HCT116 (cell line): ENCODE data around the gene TNN. TPM values are rescaled to one million over a fixed set of nuclear protein-coding genes. Genes with fewer than 3 reads are reported as not detected.

ENCODE experiments used
- ATAC-seq: fragments of 200-7000 bp; cut with Tn5 transposase; 2 replicates; pipeline ENCODE4 v1.9.1; 2020; ENCODE audit warnings: mild to moderate bottlenecking, moderate library complexity
- BruUV-seq: library from RNA; stranded (reverse); fragments of 400-500 nt; replicated peaks from 2 replicates; lab custom pipeline; 2021; lab: Mats Ljungman, UMichigan
- CTCF ChIA-PET: fragments of 300-600 bp; sonication (Branson Sonifier 250); formaldehyde crosslinking; loops from one replicate; lab custom pipeline; 2021; ENCODE audit warnings: antibody characterized with exemption; lab: Charles Lee
- POLR2A ChIA-PET: fragments of 300-600, 350-600 bp; sonication (Branson Sonifier 250); formaldehyde crosslinking; loops from one replicate; lab custom pipeline; 2021; ENCODE audit warnings: antibody characterized with exemption; lab: Charles Lee
- RAD21 ChIA-PET, 2 experiments: fragments of 300-600 bp; sonication (Branson Sonifier 250); formaldehyde crosslinking; loops; one replicate each; lab custom pipeline; 2023; ENCODE audit warnings: low total read pairs in 2 of 2; ENCODE audit not compliant: uncharacterized antibody in 2 of 2, unreplicated experiment in 2 of 2, low non-redundant PET in 1 of 2; lab: Charles Lee
- DNase-seq: peaks from one replicate; pipeline ENCODE4 v3.0.0-alpha.2; 2010; ENCODE audit warnings: low read depth, low spot score
- H2AFZ ChIP-seq: fragments of 200-600 bp; shearing (Covaris generic), sonication (generic); 2 replicates; pipeline ENCODE4 v1.6.1; 2017; ENCODE audit warnings: low read depth, mixed run types, mixed read lengths, antibody characterized with exemption, low read length; ENCODE audit not compliant: poor library complexity, severe bottlenecking
- H3K27ac ChIP-seq: 2 replicates; pipeline ENCODE4 v1.5.1; 2012; ENCODE audit warnings: low read depth, low read length
- H3K27me3 ChIP-seq: fragments of 200-600 bp; sonication (generic); 2 replicates; pipeline ENCODE4 v1.6.1; 2016; ENCODE audit warnings: mixed run types, low read length, mixed read lengths; ENCODE audit not compliant: insufficient read depth
- H3K36me3 ChIP-seq, 2 experiments: fragments of 200-500 bp in 1 of 2; fragments of 200-600 bp in 1 of 2; sonication (Bioruptor generic) in 1 of 2; sonication (generic) in 1 of 2; 2 replicates each; pipeline versions ENCODE4 v1.5.1 to v1.6.1; 2014 to 2016; ENCODE audit warnings: low read length in 2 of 2, inconsistent platforms in 1 of 2, mixed read lengths in 1 of 2, mixed run types in 1 of 2; ENCODE audit not compliant: insufficient read depth in 2 of 2, control insufficient read depth in 1 of 2
- H3K4me1 ChIP-seq, 2 experiments: fragments of 200-600 bp in 1 of 2; sonication (generic) in 1 of 2; 2 replicates each; pipeline versions ENCODE4 v1.5.1 to v1.6.1; 2012 to 2017; ENCODE audit warnings: low read length in 2 of 2, inconsistent platforms in 1 of 2, mild to moderate bottlenecking in 1 of 2, mixed read lengths in 1 of 2, mixed run types in 1 of 2, moderate library complexity in 1 of 2; ENCODE audit not compliant: insufficient read depth in 2 of 2, control insufficient read depth in 1 of 2
- H3K4me2 ChIP-seq: fragments of 200-600 bp; sonication (generic); 2 replicates; pipeline ENCODE4 v1.6.1; 2017; ENCODE audit warnings: mixed run types, low read length, mixed read lengths
- H3K4me3 ChIP-seq, 2 experiments: fragments of 200-600 bp in 1 of 2; sonication (generic) in 1 of 2; replicated peaks in 1 of 2; 2 replicates each; pipeline ENCODE4 v1.5.1; 2011 to 2016; ENCODE audit warnings: low read length in 2 of 2, control low read depth in 1 of 2, low read depth in 1 of 2, mild to moderate bottlenecking in 1 of 2, mixed read lengths in 1 of 2, mixed run types in 1 of 2
- H3K79me2 ChIP-seq: fragments of 200-600 bp; sonication (generic); 2 replicates; pipeline ENCODE4 v1.6.1; 2017; ENCODE audit warnings: mild to moderate bottlenecking, mixed run types, low read length, moderate library complexity, mixed read lengths; ENCODE audit not compliant: insufficient read depth
- H3K9ac ChIP-seq: fragments of 200-600 bp; sonication (generic); 2 replicates; pipeline ENCODE4 v1.6.1; 2016; ENCODE audit warnings: low read length, mixed read lengths
- H3K9me2 ChIP-seq: fragments of 200-600 bp; sonication (generic), shearing (Covaris generic); 2 replicates; pipeline ENCODE4 v1.6.1; 2017; ENCODE audit warnings: mixed run types, mild to moderate bottlenecking, moderate library complexity; ENCODE audit not compliant: insufficient read depth
- H3K9me3 ChIP-seq, 2 experiments: fragments of 200-500 bp in 1 of 2; fragments of 200-600 bp in 1 of 2; sonication (Bioruptor generic) in 1 of 2; sonication (generic) in 1 of 2; 2 replicates each; pipeline ENCODE4 v1.6.1; 2014 to 2017; ENCODE audit warnings: low read length in 2 of 2, mixed read lengths in 2 of 2, inconsistent platforms in 1 of 2, low read depth in 1 of 2, mild to moderate bottlenecking in 1 of 2, mixed run types in 1 of 2, moderate library complexity in 1 of 2; ENCODE audit not compliant: control insufficient read depth in 1 of 2, insufficient read depth in 1 of 2
- H4K20me1 ChIP-seq: fragments of 200-600 bp; sonication (generic), shearing (Covaris generic); 2 replicates; pipeline ENCODE4 v1.6.1; 2017; ENCODE audit warnings: mixed run types, mild to moderate bottlenecking, moderate library complexity; ENCODE audit not compliant: insufficient read depth
- CEBPB ChIP-seq: IDR thresholded peaks from 2 replicates; pipeline ENCODE4 v1.6.1; 2012; ENCODE audit warnings: low read depth
- EGR1 ChIP-seq: IDR thresholded peaks from 2 replicates; pipeline ENCODE4 v1.6.1; 2012; ENCODE audit warnings: low read depth
- EZH2 ChIP-seq: fragments of 200-600 bp; sonication (generic); IDR thresholded peaks from 2 replicates; pipeline ENCODE4 v1.6.1; 2017; ENCODE audit warnings: antibody characterized with exemption, mixed run types
- EZH2phosphoT487 ChIP-seq: fragments of 200-600 bp; IDR thresholded peaks from 2 replicates; pipeline ENCODE4 v1.6.1; 2018; ENCODE audit warnings: antibody characterized with exemption, borderline replicate concordance
- FOSL1 ChIP-seq: IDR thresholded peaks from 2 replicates; pipeline ENCODE4 v1.6.1; 2012; ENCODE audit warnings: low read depth
- POLR2A ChIP-seq: IDR thresholded peaks from 2 replicates; pipeline ENCODE4 v1.7.0; 2011; ENCODE audit warnings: borderline replicate concordance; ENCODE audit not compliant: insufficient read depth, insufficient read length; ENCODE audit errors: extremely low read depth
- POLR2AphosphoS5 ChIP-seq: IDR thresholded peaks from 2 replicates; pipeline ENCODE4 v1.6.1; 2011; ENCODE audit warnings: mild to moderate bottlenecking, low read depth, low read length, moderate library complexity
- RAD21 ChIP-seq: IDR thresholded peaks from 2 replicates; pipeline ENCODE4 v1.6.1; 2012; ENCODE audit warnings: low read depth, mild to moderate bottlenecking
- SP1 ChIP-seq: IDR thresholded peaks from 2 replicates; pipeline ENCODE4 v1.6.1; 2012; ENCODE audit warnings: low read depth
- SRF ChIP-seq: IDR thresholded peaks from 2 replicates; pipeline ENCODE4 v1.6.1; 2012; ENCODE audit warnings: low read depth
- TCF7L2 ChIP-seq: IDR thresholded peaks from 2 replicates; pipeline ENCODE4 v1.7.0; 2011; ENCODE audit warnings: borderline replicate concordance, inconsistent platforms; ENCODE audit not compliant: insufficient read depth, insufficient read length; ENCODE audit errors: extremely low read depth
- YY1 ChIP-seq: IDR thresholded peaks from 2 replicates; pipeline ENCODE4 v1.6.1; 2011; ENCODE audit warnings: low read length, low read depth, moderate library complexity, mild to moderate bottlenecking; ENCODE audit not compliant: insufficient replicate concordance; ENCODE audit errors: extremely low read depth
- ZFX ChIP-seq: fragments of 450-650 bp; IDR thresholded peaks from 2 replicates; pipeline ENCODE4 v1.6.1; 2017
- ZNF274 ChIP-seq: fragments of 200-500 bp; sonication (Bioruptor generic); IDR thresholded peaks from 2 replicates; pipeline ENCODE4 v1.6.1; 2014; ENCODE audit warnings: mild to moderate bottlenecking, low read depth, low read length, inconsistent platforms
- intact Hi-C: fragments of 100-400 bp; cut with micrococcal nuclease; formaldehyde crosslinking; loops from 2 replicates; pipeline ENCODE4 v1.10.0; 2022
- total RNA-seq: library from RNA; stranded (reverse); gene quantifications from one replicate; pipeline ENCODE4 v1.2.1, GENCODE V29; 2021; ENCODE audit not compliant: unreplicated experiment
- TF ChIP-seq, protein P1 (sequence below): IDR thresholded peaks from 2 replicates; pipeline ENCODE4 v1.6.1; 2011; ENCODE audit warnings: mild to moderate bottlenecking, low read length, moderate library complexity; ENCODE audit not compliant: insufficient replicate concordance; ENCODE audit errors: extremely low read depth
- TF ChIP-seq, protein P2 (sequence below): IDR thresholded peaks from 2 replicates; pipeline ENCODE4 v1.6.1; 2012
- TF ChIP-seq, protein P3 (sequence below), 3 experiments: fragments of 200-600 bp in 1 of 3; sonication (generic) in 1 of 3; IDR thresholded peaks in 2 of 3; conservative IDR thresholded peaks in 1 of 3; 2 replicates each; pipeline ENCODE4 v1.5.1; 2012 to 2017; ENCODE audit warnings: low read depth in 2 of 3, low read length in 2 of 3, antibody characterized with exemption in 1 of 3, borderline replicate concordance in 1 of 3, control low read depth in 1 of 3, mild to moderate bottlenecking in 1 of 3, mixed read lengths in 1 of 3, mixed run types in 1 of 3, moderate library complexity in 1 of 3; ENCODE audit not compliant: insufficient read depth in 1 of 3
- TF ChIP-seq, protein P4 (sequence below): IDR thresholded peaks from 2 replicates; pipeline ENCODE4 v1.6.1; 2012; ENCODE audit warnings: low read depth

Gene TNN
- total RNA-seq, 1 experiment from 2014 or later: not detected

DNA sequence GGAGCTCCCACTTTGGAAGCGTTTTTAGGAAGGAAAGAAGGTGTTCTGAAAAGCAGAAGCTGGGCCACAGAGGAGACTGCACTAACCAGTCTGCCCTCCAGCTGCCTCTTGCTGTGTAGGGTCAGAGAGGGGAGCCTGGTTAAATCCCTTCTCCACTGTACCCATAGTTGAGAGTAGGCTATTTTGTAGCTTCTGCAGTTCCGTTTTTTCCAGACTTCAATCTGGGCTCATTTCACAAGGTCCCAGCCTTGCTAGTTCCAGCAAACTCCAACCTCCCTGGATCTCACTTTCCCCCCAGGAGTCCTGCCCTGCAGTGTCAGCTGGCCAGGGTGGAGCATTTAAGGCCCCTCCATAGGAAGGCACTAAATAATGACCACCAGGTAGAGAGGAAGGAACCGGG, 11.0 kb downstream of the TNN start:
- ChIA-PET CTCF (no interaction called here), POLR2A (no interaction called here), RAD21 (no interaction called here)
- Histone ChIP-seq H3K27me3 (peaks cover 17% of the 10 kb centered on the region; the same call in 1 of the 2 replicates), H3K27ac (no peak overlapping the region), H3K4me1 (no peaks in the 10 kb centered on the region), H3K79me2 (no peaks in the 10 kb centered on the region), H3K9me3 (no peaks in the 10 kb centered on the region), H3K9ac (no peak overlapping the region), H2AFZ (no peak overlapping the region), H4K20me1 (no peaks in the 10 kb centered on the region), H3K4me3 (no peak overlapping the region), H3K36me3 (no peaks in the 10 kb centered on the region), H3K9me2 (no peaks in the 10 kb centered on the region), H3K4me2 (no peak overlapping the region)
- DNase-seq: no peak
- TF ChIP-seq, protein P1, sequence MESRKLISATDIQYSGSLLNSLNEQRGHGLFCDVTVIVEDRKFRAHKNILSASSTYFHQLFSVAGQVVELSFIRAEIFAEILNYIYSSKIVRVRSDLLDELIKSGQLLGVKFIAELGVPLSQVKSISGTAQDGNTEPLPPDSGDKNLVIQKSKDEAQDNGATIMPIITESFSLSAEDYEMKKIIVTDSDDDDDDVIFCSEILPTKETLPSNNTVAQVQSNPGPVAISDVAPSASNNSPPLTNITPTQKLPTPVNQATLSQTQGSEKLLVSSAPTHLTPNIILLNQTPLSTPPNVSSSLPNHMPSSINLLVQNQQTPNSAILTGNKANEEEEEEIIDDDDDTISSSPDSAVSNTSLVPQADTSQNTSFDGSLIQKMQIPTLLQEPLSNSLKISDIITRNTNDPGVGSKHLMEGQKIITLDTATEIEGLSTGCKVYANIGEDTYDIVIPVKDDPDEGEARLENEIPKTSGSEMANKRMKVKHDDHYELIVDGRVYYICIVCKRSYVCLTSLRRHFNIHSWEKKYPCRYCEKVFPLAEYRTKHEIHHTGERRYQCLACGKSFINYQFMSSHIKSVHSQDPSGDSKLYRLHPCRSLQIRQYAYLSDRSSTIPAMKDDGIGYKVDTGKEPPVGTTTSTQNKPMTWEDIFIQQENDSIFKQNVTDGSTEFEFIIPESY: no peak
- TF ChIP-seq EZH2 (no peak), RAD21 (no peak), EGR1 (no peak), TCF7L2 (no peak), ZNF274 (no peak), ZFX (no peak), SP1 (no peak), FOSL1 (no peak), EZH2phosphoT487 (no peak), SRF (no peak), YY1 (no peak), CEBPB (no peak), POLR2A (no peak), POLR2AphosphoS5 (no peak)
- TF ChIP-seq, protein P2, sequence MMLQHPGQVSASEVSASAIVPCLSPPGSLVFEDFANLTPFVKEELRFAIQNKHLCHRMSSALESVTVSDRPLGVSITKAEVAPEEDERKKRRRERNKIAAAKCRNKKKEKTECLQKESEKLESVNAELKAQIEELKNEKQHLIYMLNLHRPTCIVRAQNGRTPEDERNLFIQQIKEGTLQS: no peak
- TF ChIP-seq, protein P3, sequence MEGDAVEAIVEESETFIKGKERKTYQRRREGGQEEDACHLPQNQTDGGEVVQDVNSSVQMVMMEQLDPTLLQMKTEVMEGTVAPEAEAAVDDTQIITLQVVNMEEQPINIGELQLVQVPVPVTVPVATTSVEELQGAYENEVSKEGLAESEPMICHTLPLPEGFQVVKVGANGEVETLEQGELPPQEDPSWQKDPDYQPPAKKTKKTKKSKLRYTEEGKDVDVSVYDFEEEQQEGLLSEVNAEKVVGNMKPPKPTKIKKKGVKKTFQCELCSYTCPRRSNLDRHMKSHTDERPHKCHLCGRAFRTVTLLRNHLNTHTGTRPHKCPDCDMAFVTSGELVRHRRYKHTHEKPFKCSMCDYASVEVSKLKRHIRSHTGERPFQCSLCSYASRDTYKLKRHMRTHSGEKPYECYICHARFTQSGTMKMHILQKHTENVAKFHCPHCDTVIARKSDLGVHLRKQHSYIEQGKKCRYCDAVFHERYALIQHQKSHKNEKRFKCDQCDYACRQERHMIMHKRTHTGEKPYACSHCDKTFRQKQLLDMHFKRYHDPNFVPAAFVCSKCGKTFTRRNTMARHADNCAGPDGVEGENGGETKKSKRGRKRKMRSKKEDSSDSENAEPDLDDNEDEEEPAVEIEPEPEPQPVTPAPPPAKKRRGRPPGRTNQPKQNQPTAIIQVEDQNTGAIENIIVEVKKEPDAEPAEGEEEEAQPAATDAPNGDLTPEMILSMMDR (IDR thresholded peaks at IDR 0.05 in 2 of 3, conservative IDR thresholded peaks at IDR 0.05 in 1 of 3; ENCODE audit: borderline replicate concordance in 1 of 3, insufficient read depth in 1 of 3, low read depth in 2 of 3, low read length in 2 of 3): no peak
- TF ChIP-seq, protein P4, sequence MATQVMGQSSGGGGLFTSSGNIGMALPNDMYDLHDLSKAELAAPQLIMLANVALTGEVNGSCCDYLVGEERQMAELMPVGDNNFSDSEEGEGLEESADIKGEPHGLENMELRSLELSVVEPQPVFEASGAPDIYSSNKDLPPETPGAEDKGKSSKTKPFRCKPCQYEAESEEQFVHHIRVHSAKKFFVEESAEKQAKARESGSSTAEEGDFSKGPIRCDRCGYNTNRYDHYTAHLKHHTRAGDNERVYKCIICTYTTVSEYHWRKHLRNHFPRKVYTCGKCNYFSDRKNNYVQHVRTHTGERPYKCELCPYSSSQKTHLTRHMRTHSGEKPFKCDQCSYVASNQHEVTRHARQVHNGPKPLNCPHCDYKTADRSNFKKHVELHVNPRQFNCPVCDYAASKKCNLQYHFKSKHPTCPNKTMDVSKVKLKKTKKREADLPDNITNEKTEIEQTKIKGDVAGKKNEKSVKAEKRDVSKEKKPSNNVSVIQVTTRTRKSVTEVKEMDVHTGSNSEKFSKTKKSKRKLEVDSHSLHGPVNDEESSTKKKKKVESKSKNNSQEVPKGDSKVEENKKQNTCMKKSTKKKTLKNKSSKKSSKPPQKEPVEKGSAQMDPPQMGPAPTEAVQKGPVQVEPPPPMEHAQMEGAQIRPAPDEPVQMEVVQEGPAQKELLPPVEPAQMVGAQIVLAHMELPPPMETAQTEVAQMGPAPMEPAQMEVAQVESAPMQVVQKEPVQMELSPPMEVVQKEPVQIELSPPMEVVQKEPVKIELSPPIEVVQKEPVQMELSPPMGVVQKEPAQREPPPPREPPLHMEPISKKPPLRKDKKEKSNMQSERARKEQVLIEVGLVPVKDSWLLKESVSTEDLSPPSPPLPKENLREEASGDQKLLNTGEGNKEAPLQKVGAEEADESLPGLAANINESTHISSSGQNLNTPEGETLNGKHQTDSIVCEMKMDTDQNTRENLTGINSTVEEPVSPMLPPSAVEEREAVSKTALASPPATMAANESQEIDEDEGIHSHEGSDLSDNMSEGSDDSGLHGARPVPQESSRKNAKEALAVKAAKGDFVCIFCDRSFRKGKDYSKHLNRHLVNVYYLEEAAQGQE: no peak
- intact Hi-C loops: no loop called here
- BruUV-seq: no TSS peak
- no peak for ATAC-seq
